DMS153 (cell line): Measurements from ENCODE around the gene PCYT2.
"Not testable (repeated sequence)": the region's sequence is repeated elsewhere in the genome, so short reads cannot be mapped to it uniquely, and the experiment has no call there.

Experiments used
- DNase-seq: peaks from one replicate; lab custom pipeline; 2025; lab: John Stamatoyannopoulos, UW

PCYT2 gene

DNA sequence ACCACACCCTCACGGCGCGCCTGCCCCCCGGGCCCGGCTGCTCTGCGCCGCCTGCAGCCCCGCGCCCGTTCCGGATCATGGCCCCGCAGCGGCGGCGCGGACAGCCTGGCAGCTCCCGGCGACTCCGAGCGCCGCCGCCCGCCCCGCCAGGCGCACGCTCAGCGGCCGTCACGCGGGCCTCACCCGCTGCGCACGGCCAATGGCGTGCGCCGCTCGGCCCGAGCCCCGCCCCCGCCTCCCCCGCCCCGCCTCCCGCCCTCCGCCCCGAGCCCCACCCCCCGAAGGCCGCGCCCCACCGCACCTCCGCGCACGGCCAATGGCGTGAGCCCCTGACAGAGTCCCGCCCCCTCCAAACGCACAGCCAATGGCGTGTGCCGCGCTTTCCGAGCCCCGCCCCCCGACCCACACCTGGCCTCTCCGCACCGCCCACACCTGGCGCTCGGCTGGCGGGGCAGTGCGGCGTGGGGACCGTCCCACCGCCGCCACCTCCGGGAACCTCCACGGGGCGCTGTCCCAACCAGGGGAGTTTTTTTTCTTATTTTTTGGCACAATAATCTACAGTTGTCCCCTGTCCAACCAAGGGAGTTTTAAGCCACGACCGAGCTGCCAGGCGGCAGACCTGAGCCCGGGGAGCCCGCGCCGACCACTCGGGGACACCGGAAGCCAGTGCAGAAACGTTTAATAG is at the start of gene PCYT2:
Gene PCYT2 (minus strand): TSS at position 123 of the 685 bp plus-strand sequence. CDS start 44 bp downstream, at position 79.
- peak; percentile 76 for DNase-seq

DNA sequence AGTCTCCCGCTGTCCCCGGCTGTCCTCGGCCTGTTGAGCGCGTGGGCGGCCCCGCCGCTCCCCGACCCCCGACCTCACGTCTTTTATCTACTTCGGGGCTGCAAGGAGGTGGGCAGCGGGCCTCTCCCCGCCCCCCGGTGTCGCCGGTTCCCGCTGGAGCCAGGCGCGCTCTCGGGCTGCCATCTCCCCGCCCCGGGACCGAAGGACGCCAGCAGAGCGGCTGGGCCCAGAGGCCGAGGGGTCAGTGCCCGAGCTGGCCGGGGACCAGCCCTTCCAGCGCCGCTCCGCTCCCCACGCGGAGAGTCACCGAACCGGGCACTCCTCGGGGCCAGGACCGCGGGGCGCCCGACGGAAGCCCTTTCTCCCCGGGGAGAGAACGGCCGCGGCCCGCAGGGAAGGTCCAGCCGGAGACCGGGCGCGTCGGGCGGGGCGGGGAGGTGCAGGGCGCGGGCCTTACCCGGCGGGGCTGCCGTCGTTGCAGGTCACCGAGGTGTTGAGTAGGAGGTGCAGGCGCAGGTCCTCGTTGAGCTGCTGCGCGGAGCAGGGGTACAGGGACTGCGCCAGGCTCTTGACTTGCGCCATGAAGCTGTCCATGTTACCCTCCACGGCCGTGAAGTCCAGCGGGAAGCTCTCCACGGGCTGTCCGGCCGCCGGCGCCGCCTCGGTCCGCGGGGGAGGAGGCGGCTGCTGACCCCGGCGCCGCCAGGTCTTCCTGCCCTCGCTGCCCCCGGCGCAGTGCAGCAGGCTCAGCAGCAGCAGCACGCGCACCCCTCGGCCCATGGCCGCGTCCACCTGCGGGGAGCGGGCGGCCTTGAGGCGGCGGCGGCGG is 49.1 kb upstream of the PCYT2 start:
- DNase-seq: no peak

DNA sequence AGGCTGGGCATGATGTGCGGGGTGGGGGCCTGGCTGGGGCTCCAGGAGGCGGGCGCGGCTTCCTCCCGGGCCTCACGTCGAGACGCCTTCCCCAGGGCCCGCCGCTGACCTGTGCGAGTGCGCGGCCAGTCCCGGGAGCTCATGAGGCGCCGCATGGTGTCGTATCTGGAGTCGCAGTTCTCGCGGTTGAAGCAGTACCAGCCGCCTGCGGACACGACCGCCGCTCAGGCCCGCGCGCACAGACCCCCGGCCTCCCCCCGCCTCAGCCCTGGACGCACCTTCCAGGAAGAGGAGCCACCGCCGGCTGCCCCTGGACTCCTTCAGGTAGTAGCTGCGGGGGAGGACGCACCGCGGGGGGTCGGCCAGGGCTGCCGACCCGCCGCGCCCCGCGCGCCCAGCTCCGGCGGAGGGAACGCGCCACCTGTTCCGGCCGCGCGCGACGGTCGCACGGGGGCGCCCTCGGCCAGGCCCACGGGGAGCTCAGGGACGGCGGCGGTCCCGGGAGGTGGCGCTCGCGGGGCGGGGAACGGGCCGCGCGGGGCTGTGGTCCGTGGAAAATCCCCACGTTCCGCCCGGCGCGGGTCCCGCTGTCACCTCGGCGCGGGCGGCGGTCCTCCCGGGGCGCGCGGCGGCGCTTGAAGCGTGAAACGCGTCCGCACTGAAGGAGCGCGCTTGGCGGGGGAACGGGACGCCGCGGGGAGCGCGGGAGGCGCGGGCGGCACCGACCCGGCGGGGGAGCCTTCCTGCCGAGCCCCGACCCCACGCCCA is 48.3 kb upstream of the PCYT2 start:
- DNase-seq: no peak

DNA sequence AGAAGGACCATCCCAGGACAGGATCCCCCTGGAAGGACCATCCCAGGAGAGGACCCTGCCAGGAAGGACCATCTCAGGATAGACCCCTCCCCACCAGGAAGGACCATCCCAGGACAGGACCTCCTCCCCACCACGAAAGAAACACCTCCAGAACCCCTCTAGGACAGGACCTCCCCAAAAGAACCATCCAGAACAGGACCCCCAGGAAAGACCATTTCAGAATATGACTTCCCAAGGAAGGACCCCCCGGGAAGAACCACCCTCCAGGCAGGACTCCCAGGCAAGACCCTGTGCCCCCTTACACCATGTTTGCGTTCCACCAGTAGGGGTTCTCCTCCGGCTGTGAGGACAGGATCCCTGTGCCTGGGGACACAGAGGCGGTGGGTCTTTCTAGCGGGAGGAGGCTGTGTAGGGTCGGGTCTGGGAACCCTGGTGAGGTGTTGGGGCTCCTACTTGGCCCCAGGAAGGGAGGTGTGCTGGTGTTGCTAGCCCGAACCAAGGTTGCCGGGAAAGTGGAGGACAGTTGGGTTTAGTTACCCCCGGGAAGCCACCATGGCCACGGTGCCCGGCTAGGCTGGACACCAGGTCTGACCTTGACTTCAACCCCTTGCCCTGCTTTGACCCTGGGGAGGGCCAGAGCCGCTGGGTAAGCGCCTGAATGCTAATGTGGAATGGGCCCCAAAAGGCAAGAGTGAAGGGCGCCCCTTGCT is 47.6 kb upstream of the PCYT2 start:
- DNase-seq: no peak

DNA sequence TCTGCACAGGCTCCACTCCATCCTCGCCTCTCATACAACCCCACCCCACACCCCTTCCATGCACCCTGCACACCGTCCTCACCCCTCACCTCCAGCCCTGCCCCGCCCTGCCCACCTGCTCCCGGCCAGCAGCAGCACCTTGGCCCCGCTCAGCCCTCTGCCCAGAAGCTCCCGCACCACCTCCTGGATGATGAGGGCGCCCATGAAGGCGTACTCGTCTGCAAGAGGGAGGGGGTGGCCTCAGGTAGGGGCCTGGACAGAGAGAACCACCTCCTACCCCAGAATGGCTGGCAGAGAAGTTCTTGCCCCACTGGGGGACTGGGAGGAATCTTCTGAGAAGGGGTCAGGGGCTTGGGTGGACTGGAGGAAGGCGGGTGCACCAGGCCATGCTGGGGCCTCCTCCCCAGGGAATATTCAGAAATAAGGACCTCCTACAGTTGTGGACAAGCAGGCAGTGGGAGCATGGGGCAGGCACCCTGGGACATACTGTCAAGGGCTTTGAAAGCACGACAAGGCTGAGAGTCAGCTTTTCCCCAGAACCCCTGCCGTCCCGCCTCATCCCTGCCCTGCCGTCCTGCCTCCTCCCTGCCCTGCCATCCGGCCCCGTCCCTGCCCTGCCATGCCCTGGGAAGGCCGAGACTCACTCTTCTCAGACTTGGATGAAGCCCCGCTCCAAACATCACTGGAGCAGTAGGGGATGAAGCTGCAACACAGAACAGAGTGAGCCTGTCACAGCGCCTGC is 46.7 kb upstream of the PCYT2 start:
- DNase-seq: no peak

DNA sequence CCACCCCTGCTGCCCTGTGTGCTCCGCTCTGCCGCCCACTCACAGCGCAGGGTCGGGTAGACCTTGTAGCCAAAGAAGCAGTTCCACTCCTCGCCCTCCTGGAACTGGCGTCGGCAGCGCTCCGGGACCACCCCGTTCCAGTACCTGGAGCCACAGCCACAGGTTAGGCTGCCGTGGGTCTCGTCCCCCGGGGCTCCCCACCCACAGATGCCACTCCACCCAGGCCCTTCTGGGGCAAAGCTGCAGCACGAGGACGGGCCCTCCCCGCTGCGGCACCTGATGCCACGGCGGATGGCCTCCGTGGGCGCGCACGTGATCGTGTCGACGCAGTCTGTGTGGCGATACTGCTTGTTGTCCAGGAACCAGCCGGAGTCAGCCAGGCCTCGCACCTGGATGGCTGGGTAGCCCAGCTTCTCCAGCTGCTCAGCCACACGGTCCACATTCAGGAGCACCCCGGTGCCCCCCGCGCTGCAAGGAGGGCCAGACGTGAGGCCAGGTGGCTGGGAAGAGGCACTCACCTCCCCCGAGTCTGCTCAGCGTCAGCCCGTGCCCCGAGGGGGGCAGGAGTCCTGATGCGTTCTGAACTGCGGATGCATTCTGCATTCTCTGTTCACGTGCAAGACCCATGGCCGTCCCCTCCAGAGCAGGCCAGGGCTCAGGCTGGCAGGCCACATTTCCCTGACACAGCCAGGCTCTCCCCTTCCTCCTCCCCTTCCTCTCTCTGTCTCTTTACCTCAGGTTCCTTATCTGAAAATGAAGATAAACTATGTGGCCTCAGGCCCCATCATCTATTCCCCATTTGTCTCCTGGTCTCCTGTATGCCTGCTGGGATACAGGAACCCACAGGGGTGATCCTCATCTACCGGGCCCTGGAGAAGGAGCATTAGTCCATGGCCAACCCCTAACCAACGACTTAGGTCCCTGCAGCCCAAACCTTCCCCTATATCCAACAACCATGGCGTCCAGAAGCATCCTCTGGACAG is 45.7 kb upstream of the PCYT2 start:
- DNase-seq: no peak

DNA sequence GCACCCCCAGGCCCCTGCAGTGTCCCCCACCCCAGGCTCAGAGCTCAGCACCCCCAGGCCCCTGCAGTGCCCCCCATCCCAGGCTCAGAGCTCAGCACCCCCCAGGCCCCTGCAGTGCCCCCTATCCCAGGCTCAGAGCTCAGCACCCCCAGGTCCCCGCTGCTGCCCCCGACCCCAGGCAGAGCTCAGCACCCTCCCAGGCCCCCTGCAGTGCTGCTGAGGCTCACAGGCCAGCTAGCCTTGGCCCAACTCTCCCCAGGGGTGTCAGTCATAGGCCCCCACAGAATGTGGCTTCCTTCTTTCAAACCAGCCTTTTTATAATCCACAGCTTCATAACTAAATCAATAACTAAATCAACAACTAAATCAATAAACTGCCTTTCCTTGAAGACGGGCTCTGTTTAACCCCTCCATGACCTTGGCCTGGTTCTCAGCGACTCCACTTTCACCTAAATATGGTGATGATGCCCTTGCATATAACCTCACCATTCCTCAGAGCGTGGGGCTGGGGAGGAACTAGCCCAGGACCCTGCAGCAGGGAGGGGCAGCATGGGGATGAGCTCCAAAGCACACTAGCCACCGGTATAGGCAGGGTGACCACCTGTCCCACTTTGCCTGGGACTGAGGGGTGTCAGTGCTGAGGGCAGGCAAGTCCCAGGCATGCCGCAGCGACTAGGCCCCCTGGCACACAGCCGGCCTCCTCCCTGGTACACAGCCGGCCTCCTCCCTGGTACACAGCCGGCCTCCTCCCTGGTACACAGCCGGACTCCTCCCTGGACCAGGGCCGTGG is 44.8 kb upstream of the PCYT2 start:
- DNase-seq: no peak

DNA sequence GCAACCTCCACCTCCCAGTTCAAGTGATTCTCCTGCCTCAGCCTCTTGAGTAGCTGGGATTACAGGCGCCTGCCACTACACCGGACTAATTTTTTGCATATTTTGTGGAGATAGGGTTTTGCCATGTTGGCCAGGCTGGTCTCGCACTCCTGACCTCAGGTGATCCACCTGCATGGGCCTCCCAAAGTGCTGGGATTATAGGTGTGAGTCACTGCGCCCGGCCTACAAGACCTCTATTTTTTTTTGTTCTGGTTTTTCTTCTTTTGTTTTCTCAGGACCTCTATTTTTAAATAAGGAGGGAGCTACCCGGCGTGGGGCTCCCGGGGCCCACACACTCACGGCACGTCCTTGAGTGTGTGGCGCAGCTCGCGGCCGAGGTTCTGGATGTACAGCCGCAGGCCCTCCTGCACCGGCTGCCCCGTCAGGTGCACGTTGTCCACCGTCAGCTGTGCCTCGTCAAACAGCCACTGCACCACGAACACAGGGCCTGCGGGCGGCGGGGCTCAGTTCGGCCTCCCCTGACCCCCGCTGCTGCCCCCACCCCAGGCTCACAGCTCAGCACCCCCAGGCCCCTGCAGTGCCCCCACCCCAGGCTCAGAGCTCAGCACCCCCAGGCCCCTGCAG is 44.0 kb upstream of the PCYT2 start:
- DNase-seq: no peak

DNA sequence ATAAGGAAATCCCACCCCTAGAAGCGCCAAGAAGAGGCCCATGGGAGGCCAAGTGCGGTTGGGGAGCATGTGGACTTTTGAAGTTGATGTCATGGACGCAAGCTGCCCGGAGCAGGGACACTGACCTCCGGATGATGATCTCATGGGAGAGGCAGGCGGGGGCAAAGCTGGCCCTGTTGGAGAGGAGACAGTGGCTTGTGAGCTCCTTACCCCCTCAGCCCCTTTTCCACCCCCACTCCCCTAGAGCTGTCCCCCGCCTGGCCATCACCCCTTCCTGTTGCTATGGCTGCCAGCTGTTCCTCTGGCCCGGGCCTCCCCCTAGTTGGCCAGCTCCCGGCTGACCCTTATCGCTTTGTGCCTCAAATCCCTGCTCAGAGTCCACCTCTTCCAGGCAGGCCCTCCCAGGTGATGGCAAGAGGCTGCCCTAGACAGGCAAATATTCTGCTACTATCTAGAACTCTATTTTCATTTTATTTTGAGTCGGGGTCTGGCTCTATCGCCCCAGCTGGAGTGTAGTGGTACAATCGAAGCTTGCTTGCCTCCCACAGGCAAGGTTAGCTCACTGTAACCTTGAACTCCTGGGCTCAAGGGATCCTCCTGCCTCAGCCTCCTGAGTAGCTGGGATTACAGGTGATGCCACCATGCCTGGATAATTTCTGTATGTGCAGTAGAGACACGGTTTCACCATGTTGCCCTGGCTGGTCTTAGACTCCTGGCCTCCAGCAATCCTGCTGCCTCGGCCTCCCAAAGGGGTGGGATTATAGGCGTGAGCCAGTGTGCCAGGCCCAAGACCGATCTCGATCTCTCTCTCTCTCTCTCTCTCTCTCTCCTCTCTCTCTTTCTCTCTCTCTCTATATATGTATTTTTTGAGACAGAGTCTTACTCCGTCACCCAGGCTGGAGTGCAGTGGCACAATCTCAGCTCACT is 43.2 kb upstream of the PCYT2 start:
- no peak for DNase-seq

DNA sequence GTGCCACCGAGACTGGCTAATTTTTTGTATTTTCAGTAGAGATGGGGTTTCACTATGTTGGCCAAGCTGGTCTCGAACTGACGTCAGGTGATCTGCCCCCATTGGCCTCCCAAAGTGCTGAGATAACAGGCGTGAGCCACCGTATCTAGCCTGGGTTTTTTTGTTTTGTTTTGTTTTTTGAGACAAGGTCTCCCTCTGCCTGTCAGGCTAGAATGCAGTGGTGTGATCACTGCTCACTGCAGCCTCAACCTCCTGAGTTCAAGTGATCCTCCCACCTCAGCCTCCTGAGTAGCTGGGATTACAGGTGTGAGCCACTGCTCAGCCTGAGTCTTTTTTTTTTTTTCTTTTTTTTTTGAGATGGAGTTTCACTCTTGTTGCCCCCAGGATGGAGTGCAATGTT is 42.2 kb upstream of the PCYT2 start:
- not testable (repeated sequence) for DNase-seq

DNA sequence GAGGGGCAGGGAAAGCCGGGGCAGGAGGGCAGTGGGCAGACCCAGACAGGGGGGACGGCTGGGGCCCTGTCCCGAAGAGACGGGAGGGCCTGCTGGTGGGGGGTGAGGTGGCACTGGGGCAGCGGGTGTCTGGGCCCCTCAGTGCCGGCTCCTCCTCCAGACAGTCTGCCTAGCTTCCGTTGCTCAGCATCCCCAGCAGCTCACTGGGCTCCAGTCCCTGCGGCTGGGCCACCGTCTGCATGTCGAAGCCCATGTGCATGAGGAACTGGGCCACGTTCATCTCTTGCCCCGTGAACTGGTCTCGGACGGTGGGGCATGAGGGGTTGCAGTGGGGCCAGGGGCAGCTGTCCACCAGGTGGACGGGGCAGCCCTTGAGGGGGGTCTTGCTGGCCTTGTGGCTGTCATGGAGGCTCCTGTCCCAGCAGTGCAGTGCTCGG is 41.6 kb upstream of the PCYT2 start:
- no peak for DNase-seq

DNA sequence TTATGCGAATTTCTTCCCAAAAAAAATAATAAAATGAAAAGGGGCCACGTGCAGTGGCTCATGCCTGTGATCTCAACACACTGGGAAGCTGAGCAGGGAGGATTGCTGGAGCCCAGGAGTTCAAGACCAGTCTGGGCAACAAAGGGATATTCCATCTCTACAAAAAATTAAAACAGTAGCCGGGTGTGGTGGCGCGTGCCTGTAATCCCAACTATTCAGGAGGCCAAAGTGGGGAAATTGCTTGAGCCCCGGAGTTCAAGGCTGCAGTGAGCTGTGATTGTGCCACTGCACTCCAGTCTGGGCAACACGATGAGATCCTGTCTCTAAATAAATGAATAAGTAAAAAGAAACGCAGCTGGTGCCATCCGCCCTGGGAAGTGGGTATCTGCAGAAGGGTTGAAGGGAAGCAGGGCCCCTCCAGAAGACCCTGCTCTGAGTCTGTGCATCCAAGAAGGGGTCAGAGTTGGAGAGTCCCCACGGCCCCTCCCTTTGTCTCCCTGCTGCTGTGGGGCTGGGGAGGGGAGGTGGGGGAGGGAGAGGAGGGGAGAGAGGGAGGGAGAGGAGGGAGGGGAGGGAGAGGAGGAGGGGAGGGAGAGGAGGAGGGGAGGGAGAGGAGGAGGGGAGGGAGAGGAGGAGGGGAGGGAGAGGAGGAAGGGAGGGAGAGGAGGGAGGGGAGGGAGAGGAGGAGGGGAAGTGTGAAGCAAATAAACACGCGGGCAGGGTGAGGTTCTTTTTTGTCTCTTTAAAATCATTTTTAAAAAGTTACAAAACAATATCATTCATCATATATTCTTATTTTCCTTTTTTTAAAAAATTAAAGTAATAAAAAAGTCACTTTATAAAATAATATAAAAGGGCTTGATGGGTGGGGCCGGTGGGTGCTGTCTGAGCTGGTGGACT is 40.8 kb upstream of the PCYT2 start:
- DNase-seq: no peak

DNA sequence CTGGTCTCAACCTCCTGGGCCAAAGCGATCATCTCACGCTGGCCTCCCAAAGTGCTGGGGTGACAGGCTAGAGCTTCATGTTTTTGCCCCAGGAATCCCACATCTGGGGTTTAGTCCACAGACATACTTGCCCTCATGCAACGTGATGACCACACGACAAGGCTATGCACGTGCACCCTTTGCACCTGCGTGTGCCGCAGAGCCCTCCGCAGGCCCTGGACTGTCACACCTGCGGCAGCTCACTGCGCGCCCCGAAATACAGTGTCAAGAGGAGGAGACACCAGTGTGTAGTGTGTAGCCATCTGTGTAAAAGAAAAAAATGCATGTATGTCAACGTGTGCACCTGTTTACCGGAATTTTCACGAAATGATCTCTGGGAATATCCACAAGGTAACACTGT is 39.3 kb upstream of the PCYT2 start:
- no peak for DNase-seq

DNA sequence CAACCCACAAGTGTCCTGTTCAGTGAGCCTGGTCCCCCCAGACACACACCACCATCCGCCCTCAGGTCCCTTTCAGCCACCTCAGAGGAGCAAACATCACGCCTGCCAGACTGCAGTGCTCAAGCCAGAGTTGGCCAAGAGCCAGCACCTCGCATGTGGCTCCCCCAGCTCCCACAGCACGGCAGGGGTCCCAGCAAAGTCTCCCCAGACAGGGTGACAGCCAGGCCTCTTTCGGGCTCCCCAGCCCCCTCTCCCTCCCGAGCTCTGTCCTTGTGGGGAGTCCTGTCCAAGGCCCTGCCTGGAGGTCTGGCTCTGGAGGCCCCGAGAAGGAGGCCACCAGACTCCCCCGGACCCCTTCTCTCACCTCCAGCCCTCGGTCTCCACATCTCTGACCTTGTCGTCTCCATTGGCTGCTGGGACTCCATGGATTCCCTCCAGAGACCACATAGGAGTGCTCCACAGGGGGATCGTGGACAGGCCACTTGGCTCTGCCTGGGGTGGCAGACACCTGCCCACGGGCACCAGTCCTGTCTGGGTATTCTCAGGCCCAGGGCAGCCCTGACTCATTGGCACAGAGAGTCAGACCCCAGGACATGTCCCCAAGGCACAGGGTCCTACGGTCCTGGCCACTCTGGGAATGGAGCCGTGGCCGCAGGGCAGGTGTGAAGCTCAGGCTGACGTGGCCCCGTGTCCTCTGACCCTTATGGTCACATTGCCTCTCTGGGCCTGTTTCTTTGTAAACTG is 37.6 kb upstream of the PCYT2 start:
- no peak for DNase-seq

DNA sequence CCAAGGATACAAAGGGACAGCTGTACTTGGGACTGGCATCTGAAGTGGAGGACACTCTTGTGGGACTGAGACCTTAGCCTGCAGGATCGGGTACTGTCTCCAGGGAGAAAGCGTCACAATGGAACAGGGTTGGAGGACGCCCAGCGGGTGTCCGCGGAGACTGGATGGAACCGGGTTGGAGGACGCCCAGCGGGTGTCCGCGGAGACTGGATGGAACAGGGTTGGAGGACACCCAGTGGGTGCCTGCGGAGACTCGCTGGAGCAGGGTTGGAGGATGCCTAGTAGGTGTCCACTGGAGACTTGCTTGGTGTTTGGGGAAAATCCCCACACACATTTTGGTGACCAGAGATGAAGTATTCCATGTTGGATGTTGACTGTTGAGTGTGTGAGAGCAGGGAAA is 36.0 kb upstream of the PCYT2 start, which contains the start of gene MYADML2:
Gene MYADML2 (minus strand): TSS at position 45 of the 400 bp plus-strand sequence. CDS start 5,492 bp downstream, outside the sequence.
- no peak for DNase-seq

DNA sequence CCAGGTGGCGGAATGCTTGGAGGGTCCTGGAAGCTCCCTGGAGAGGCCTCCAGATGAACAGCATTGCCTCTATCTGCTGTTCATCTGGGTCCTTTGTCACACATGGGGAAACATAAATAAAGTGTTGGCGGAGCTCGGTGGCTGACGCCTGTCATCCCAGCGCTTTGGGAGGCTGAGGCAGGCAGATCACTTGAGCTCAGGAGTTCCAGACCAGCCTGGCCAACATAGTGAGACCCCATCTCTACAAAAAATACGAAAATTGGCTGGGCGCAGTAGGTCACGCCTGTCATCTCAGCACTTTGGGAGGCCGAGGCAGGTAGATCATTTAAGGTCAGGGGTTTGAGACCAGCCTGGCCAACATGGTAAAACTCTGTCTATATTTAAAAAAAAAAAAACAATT is 33.7 kb upstream of the PCYT2 start:
- no peak for DNase-seq
